GM21526 (cell line): ENCODE results near the gene BMP7.

ENCODE experiments used
- ATAC-seq: cut with Tn5 transposase; IDR thresholded peaks from one replicate; pipeline ENCODE4 v1.9.1; 2021; ENCODE audit warnings: moderate library complexity; ENCODE audit not compliant: unreplicated experiment, low FRiP score

BMP7 gene

GRCh38 chr20:57178582-57179111, 87.8 kb downstream of the BMP7 start:
- ATAC-seq = no peak

GRCh38 chr20:57177636-57178280, 88.7 kb downstream of the BMP7 start:
- no peak for ATAC-seq

DNA sequence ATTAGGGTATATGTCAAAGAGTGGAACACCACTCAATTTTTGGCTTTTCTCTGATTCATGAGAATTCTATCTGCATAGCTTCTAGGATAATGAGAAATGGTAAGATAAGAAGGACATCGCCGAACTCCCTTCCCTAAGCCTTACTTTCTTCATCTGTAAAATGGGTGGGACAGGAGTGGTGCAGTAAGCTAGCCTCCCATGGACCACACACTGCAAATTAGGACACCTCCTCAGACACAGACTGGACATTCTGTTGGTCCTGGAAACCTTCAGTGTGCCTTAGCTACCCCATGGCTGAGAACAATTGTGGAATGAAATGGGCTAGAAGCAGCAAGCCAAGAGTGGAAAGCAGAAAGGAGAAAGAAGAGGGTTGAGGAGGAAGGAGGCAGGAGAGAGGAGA, 89.6 kb downstream of the BMP7 start:
- no peak for ATAC-seq

GRCh38 chr20:57175397-57176010, 90.9 kb downstream of the BMP7 start:
- ATAC-seq = no peak

- ATAC-seq = no peak
Observed at GRCh38 chr20:57174737-57175136, 91.7 kb downstream of the BMP7 start.

GRCh38 chr20:57173986-57174385, 92.5 kb downstream of the BMP7 start:
- ATAC-seq = no peak

GRCh38 chr20:57173041-57173440, 93.4 kb downstream of the BMP7 start:
- no peak for ATAC-seq

- no peak for ATAC-seq
Observed at GRCh38 chr20:57170343-57170742, 96.1 kb downstream of the BMP7 start.

DNA sequence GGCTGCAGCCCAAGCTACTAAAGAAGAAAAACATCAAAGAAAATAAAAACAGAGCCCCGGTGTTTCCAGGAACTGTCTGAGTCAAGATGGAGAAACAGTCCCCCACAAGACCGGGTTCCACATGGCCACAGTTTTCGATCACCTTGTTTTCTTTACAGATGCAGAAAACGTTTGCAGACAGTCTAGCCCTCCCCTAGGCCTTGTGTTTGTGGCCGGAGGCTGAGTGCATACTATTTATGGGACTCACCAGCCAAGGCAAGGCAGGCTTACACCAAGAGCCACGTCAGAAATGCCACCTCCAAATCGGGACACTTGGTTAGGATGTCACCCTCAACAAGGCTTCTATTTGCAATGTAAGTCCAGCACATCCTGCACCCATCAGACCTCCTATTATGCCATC, 97.3 kb downstream of the BMP7 start:
- ATAC-seq = no peak

DNA sequence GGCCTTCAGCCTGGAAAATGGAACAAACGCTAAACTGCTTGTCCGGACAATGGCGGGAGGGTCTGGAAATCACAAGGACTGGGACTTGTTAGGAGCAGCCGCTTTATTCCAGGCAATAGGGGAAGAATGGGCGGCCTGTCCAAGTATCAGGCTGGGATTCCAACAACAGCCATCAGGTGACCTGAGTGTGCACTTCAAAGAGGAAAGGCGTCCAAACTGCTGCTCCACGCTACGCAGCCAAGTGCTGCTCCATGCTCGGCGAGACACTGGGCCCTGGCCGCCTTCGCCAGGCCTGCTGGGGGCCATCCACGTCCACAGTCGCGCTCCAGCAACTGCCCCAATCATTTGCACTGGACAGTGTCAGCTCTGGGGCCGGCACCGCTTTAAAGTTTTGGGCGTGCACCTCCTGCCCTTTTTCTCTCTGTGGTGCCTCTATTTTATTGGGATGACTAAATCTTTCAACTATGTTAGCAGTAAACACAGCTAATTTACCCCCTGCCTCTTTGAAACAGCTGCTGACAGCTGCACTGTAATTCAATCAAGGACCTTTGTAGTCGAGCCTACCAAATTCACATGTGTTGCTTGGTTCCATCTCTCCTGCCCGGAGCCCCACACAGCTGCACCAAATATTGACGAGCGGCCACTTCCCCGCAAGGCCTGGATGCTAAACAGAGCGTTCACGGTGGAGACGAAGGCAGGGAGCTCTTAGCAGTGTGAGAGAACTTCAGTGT, 98.3 kb downstream of the BMP7 start:
- ATAC-seq = no peak

DNA sequence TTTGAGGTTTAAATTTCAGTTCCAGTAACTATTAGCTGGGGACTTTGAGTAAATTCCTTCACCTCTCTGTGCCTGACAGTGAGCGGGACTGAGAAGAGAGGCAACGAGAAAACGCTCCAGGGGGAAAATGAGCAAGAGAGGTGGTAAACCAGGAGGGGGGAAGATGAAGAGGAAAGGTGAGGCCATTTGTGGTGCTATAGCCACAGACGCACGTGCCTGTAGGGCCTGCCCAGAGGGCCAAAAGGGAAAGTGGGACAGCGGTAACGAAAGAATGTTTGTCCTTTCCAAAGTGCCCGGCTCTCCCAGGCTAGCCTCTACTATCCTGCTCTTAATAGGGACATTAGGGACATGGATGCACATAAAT, 99.2 kb downstream of the BMP7 start:
- no peak for ATAC-seq

DNA sequence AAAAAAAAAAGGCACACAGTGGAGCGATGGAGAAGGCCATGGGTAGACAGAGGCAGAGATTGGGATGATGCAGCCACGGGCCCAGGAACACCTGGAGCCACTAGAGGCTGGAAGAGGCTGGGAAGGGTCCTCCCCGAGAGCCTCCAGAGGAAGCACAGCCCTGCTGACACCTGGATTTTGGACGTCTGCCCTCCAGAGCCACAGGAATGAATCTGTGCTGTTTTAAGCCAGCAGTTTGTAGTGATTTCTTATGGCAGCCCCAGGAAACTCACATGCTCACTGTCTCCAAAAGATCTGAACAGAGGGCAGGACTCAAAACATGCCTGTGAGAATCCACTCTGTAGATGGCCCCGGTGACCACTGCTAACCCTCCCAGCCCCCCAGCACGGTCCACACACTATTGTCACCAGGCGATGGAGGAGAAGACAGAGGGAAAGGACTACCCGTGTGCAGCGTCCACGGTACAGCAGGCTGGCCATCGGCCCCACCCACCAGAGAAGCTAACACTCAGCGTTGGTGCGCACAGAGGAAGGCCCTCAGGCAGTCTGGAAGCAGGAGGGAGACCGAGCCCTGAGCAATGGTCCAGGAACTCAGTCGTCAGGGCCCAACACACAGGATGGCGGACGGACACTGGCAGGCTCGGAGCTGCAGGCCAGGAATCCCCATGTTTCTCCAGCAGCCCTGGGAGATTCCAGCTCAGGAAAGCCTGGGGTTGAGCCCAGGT, 99.7 kb downstream of the BMP7 start:
- no peak for ATAC-seq

- no peak for ATAC-seq
Observed at GRCh38 chr20:57165427-57166004, 100.9 kb downstream of the BMP7 start.

DNA sequence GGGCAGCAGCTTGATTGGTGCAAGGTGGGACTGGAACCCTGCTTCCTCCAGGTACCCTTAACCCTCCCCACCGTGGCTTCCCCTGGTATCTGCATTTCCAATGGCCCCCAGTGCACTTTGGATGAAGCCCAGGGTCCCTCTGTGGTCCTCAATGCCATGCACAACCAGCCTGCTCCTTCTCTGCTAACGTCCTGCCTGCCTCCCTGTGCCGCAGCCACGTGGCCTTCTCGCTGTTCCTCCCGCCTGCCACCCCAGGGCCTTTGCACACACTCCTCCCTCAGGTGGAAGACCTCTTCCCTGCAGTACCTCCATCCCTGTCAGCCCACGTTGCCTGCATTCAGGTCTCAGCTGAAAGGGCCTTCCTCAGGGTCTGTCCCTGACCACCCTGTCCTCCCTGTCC, 101.6 kb downstream of the BMP7 start:
- no peak for ATAC-seq

DNA sequence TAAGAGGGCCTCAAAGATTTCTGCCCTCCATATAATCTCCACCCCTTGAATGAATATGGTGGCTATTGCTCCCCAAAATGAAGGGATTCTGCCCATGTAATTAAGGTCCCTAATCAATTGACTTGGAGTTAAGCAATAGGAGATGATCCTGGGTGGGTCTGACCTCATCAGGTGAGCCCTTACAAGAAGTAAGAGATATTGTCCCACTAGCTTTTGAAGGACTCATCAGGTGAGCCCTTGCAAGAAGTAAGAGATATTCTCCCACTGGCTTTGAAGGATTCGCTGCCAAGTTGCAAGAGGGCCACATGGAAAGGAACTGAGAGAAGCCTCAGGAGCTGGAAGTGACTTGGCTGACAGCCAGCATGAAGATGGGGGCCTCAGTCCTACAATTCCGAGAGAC, 103.4 kb downstream of the BMP7 start:
- ATAC-seq = no peak

- ATAC-seq = no peak
Observed at GRCh38 chr20:57162362-57162652, 104.1 kb downstream of the BMP7 start.

GRCh38 chr20:57161478-57162361, 104.7 kb downstream of the BMP7 start:
- no peak for ATAC-seq

- no peak for ATAC-seq
Observed at GRCh38 chr20:57160985-57161384, 105.5 kb downstream of the BMP7 start.

- ATAC-seq = no peak
Observed at GRCh38 chr20:57159945-57160610, 106.4 kb downstream of the BMP7 start.
